GM18511 (cell line): ENCODE results near the gene NAGS.
"Not testable (repeated sequence)": the region's sequence is repeated elsewhere in the genome, so short reads cannot be mapped to it uniquely, and the experiment has no call there.

Experiments
- ATAC-seq: cut with Tn5 transposase; IDR thresholded peaks from one replicate; pipeline ENCODE4 v1.9.1; 2021; ENCODE audit warnings: mild to moderate bottlenecking, moderate library complexity; ENCODE audit not compliant: unreplicated experiment

NAGS gene, protein sequence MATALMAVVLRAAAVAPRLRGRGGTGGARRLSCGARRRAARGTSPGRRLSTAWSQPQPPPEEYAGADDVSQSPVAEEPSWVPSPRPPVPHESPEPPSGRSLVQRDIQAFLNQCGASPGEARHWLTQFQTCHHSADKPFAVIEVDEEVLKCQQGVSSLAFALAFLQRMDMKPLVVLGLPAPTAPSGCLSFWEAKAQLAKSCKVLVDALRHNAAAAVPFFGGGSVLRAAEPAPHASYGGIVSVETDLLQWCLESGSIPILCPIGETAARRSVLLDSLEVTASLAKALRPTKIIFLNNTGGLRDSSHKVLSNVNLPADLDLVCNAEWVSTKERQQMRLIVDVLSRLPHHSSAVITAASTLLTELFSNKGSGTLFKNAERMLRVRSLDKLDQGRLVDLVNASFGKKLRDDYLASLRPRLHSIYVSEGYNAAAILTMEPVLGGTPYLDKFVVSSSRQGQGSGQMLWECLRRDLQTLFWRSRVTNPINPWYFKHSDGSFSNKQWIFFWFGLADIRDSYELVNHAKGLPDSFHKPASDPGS

DNA sequence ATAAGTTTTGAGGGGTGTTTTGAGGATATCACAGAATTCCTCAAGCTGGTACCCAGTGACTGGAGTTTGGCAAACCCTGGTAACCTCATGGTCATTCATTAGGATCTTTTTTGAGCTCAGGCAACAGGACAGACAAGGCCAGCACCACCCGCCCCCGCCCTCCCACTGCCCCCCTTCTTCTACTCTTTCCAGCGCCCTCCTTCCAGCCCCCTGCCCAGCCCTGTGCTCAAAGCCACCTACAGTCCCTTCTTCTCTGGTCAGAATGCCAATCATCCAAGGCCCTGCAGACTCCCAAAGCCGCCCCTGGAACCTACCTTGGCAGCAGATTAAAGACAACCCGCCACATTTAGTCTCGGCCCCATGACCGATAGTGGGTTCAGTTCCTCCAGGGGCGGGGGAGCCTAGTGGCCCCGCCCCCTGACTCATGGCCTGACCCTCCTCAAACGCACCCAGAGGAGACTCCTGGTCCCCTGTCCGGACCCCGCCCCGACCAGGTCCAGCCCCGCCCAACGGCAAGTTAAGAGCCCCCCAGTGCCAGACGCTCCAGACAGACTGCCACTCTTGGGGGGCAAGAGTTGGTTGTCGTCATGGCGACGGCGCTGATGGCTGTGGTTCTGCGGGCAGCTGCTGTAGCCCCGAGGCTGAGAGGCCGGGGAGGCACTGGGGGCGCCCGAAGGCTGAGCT, at the start of gene NAGS:
Gene NAGS (plus strand): TSS at position 546 of the 684 bp plus-strand sequence. CDS start 42 bp downstream, at position 588.
- no peak for ATAC-seq

- no peak for ATAC-seq
Observed at GRCh38 chr17:43956222-43956621, 48.2 kb upstream of the NAGS start.

DNA sequence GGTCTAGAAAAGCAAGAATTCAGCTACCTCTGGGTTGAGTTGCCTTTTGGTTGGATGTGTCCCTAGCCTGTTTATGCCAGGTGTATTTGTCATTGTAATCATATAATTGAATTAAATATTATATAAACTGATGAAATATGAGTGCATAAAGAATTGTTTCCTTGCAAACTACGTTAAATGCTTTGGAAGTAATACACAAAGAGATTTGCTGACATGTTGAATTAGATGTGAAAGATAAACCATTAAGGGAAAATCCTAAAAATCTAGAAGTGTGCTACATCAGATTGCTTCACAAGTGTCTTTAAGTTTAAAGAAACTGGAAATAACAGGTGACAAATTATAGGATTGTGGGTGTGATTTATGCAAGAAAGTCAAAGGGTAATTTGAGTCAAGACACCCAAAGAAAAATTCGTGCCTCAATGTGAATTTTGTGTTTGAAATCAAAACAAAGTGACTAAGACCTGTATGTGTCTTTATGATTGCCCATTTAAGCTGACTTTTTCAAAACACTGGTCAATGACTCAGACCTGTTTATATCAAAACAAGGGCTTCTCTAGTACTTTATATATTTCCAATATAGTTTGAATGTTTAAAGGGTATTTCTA, 45.6 kb upstream of the NAGS start:
- ATAC-seq = no peak

GRCh38 chr17:43961292-43961691, 43.1 kb upstream of the NAGS start:
- ATAC-seq = not testable (repeated sequence)

- ATAC-seq = no peak
Observed at GRCh38 chr17:43961954-43962353, 42.5 kb upstream of the NAGS start.

DNA sequence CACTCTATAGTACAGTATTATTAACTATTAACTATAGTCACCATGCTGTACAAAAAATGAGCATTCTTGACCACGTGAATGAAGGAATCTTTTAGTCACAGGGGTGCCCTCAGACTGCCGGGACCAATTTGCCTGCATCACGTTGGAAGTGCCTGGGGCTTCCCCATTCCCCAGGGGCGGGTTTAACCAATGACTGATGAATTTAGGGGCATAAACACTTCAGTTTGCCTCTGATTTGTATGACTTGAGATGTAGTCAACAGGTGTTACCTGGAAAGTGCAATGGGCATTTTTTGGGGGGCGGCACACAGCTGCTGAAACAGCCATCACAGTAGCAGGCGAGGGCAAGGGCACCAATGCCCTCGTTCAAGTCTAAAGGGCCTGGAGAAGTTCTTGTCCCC, 41.9 kb upstream of the NAGS start:
- no peak for ATAC-seq

DNA sequence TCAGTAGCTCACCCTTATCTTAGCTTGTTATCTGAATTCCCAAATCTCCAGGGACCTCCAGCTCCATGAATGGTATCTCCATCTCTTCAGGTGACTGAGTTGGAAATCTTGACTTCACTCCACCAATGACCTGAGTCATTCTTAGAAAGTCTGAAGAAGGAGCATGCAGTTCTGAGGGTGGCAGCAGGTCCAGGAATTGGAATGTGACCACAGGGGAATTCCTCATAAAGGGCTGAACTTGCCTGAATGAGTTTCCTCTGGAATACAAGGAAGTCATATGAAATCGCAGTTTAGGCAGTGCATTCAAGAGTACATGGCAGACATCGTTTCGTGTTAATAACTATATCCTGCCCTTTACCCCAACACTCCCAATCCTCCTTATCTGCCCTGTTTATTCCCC, 38.1 kb upstream of the NAGS start:
- ATAC-seq = no peak

- ATAC-seq = no peak
Observed at GRCh38 chr17:43967251-43967875, 37.1 kb upstream of the NAGS start.

- no peak for ATAC-seq
Observed at GRCh38 chr17:43970366-43970765, 34.1 kb upstream of the NAGS start.

- ATAC-seq = not testable (repeated sequence)
Observed at GRCh38 chr17:43971436-43971835, 33.0 kb upstream of the NAGS start.

GRCh38 chr17:43972444-43973212, 31.8 kb upstream of the NAGS start:
- ATAC-seq = not testable (repeated sequence)

DNA sequence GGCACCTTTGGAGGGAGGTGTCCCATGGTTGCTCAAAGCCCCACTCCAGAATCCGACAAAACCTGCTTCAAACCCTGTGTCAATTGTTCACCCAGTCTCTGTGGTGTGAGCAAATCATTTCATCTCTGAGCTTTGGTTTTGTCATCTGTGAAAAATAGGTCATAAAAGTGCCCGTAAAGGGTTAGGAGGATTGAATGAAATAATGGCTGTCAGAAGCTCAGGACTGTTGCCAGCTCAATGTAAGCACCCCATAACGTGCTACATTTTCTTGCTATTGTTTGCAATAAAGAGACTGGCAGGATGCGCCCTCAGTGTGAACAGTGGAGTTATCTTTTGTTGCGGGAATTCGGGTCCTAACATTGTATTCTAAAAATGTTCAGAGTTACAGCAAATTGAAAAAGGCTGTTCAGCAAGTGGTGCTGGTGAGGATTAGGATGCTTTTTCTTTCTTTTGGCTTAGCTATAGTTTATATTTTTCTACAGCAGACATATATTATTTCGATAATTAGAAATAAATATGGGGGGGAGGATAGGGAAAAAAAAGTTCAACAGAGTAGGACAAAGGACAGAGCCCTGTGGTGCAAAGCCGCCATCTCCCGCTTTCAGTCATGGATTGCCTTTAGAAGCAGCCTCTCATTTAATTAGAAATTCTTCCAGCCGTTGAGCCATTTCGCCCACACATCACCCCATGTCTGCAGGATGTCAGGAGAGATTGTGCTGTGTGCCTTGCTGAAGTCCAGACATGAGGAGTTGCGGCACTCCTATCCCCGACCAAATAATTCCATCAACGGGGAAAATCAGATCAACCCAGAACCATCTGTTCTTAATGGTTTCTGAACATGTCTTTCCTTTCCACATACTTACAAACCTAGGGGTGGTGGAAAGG, 29.8 kb upstream of the NAGS start:
- no peak for ATAC-seq

DNA sequence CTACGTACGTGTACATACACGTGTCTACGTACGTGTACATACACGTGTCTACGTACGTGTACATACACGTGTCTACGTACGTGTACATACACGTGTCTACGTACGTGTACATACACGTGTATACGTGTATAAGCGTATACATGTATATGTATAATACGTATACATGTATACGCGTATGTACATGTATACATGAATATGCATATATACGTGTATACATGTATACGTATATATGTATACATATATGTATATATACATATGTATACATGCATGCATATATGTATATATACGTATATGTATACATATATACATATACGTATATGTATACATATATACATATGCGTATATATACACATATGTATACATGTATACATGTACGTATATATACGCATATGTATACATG, 28.5 kb upstream of the NAGS start:
- no peak for ATAC-seq

DNA sequence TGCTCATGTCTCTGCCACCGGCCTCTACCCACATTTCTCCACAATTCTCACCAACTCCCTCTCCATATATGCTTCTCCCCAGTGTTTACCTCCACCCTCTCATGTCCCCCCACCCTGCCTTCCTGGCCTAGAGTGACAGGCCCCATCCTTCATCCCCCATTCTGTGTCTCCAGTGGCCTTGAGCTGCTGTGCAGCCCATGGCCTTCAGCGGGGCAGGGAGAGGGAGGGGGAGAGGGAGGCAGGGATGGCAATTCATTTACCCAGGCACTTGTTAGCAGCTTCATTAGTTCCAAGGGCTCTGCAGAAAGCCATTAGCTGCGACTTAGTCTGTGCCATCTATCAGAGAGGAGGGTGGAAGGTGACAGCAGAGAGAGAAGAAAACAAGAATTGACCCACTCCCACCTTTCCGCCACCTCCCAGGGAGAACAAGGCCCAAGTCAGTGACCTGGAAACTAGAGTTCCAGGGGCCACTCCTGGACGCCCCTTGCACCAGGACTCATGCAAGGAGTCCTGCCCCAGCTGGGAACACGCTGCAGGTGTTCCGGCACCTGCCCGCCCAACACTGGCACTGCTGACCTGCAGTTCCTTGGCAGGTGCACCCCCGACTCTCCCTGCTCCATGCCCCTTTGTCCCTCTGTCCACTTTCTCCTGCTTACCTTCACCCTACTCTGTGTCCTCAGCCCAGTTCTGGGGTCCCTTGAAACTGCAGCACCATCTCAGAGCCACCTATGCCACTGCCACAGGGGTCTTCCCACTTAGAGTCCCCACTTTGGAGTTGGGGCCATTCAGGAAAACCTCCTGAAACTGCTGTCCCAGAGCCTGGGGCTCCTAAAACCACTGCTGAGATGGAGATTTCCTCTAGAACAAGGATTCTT, 27.2 kb upstream of the NAGS start:
- no peak for ATAC-seq

- ATAC-seq = no peak
Observed at GRCh38 chr17:43978078-43978477, 26.3 kb upstream of the NAGS start.

- no peak for ATAC-seq
Observed at GRCh38 chr17:43979011-43979410, 25.4 kb upstream of the NAGS start.

GRCh38 chr17:43979671-43980070, 24.8 kb upstream of the NAGS start:
- ATAC-seq = no peak

GRCh38 chr17:43982171-43982570, 22.3 kb upstream of the NAGS start:
- no peak for ATAC-seq

GRCh38 chr17:43983196-43983514, 21.3 kb upstream of the NAGS start:
- ATAC-seq = no peak
